HCT116 (cell line): ENCODE results near the gene RBM4B. TPM values are rescaled to one million over a fixed set of nuclear protein-coding genes. Genes with fewer than 3 reads are reported as not detected.

ENCODE experiments used
- ATAC-seq: fragments of 200-7000 bp; cut with Tn5 transposase; 2 replicates; pipeline ENCODE4 v1.9.1; 2020; ENCODE audit warnings: mild to moderate bottlenecking, moderate library complexity
- BruUV-seq: library from RNA; stranded (reverse); fragments of 400-500 nt; replicated peaks from 2 replicates; lab custom pipeline; 2021; lab: Mats Ljungman, UMichigan
- CTCF ChIA-PET: fragments of 300-600 bp; sonication (Branson Sonifier 250); formaldehyde crosslinking; loops from one replicate; lab custom pipeline; 2021; ENCODE audit warnings: antibody characterized with exemption; lab: Charles Lee
- POLR2A ChIA-PET: fragments of 300-600, 350-600 bp; sonication (Branson Sonifier 250); formaldehyde crosslinking; loops from one replicate; lab custom pipeline; 2021; ENCODE audit warnings: antibody characterized with exemption; lab: Charles Lee
- RAD21 ChIA-PET, 2 experiments: fragments of 300-600 bp; sonication (Branson Sonifier 250); formaldehyde crosslinking; loops; one replicate each; lab custom pipeline; 2023; ENCODE audit warnings: low total read pairs in 2 of 2; ENCODE audit not compliant: uncharacterized antibody in 2 of 2, unreplicated experiment in 2 of 2, low non-redundant PET in 1 of 2; lab: Charles Lee
- DNase-seq: peaks from one replicate; pipeline ENCODE4 v3.0.0-alpha.2; 2010; ENCODE audit warnings: low read depth, low spot score
- H2AFZ ChIP-seq: fragments of 200-600 bp; shearing (Covaris generic), sonication (generic); 2 replicates; pipeline ENCODE4 v1.6.1; 2017; ENCODE audit warnings: low read depth, mixed run types, mixed read lengths, antibody characterized with exemption, low read length; ENCODE audit not compliant: poor library complexity, severe bottlenecking
- H3K27ac ChIP-seq: 2 replicates; pipeline ENCODE4 v1.5.1; 2012; ENCODE audit warnings: low read depth, low read length
- H3K27me3 ChIP-seq: fragments of 200-600 bp; sonication (generic); 2 replicates; pipeline ENCODE4 v1.6.1; 2016; ENCODE audit warnings: mixed run types, low read length, mixed read lengths; ENCODE audit not compliant: insufficient read depth
- H3K36me3 ChIP-seq, 2 experiments: fragments of 200-500 bp in 1 of 2; fragments of 200-600 bp in 1 of 2; sonication (Bioruptor generic) in 1 of 2; sonication (generic) in 1 of 2; 2 replicates each; pipeline versions ENCODE4 v1.5.1 to v1.6.1; 2014 to 2016; ENCODE audit warnings: low read length in 2 of 2, inconsistent platforms in 1 of 2, mixed read lengths in 1 of 2, mixed run types in 1 of 2; ENCODE audit not compliant: insufficient read depth in 2 of 2, control insufficient read depth in 1 of 2
- H3K4me1 ChIP-seq, 2 experiments: fragments of 200-600 bp in 1 of 2; sonication (generic) in 1 of 2; 2 replicates each; pipeline versions ENCODE4 v1.5.1 to v1.6.1; 2012 to 2017; ENCODE audit warnings: low read length in 2 of 2, inconsistent platforms in 1 of 2, mild to moderate bottlenecking in 1 of 2, mixed read lengths in 1 of 2, mixed run types in 1 of 2, moderate library complexity in 1 of 2; ENCODE audit not compliant: insufficient read depth in 2 of 2, control insufficient read depth in 1 of 2
- H3K4me2 ChIP-seq: fragments of 200-600 bp; sonication (generic); 2 replicates; pipeline ENCODE4 v1.6.1; 2017; ENCODE audit warnings: mixed run types, low read length, mixed read lengths
- H3K4me3 ChIP-seq, 2 experiments: fragments of 200-600 bp in 1 of 2; sonication (generic) in 1 of 2; replicated peaks in 1 of 2; 2 replicates each; pipeline ENCODE4 v1.5.1; 2011 to 2016; ENCODE audit warnings: low read length in 2 of 2, control low read depth in 1 of 2, low read depth in 1 of 2, mild to moderate bottlenecking in 1 of 2, mixed read lengths in 1 of 2, mixed run types in 1 of 2
- H3K79me2 ChIP-seq: fragments of 200-600 bp; sonication (generic); 2 replicates; pipeline ENCODE4 v1.6.1; 2017; ENCODE audit warnings: mild to moderate bottlenecking, mixed run types, low read length, moderate library complexity, mixed read lengths; ENCODE audit not compliant: insufficient read depth
- H3K9ac ChIP-seq: fragments of 200-600 bp; sonication (generic); 2 replicates; pipeline ENCODE4 v1.6.1; 2016; ENCODE audit warnings: low read length, mixed read lengths
- H3K9me2 ChIP-seq: fragments of 200-600 bp; sonication (generic), shearing (Covaris generic); 2 replicates; pipeline ENCODE4 v1.6.1; 2017; ENCODE audit warnings: mixed run types, mild to moderate bottlenecking, moderate library complexity; ENCODE audit not compliant: insufficient read depth
- H3K9me3 ChIP-seq, 2 experiments: fragments of 200-500 bp in 1 of 2; fragments of 200-600 bp in 1 of 2; sonication (Bioruptor generic) in 1 of 2; sonication (generic) in 1 of 2; 2 replicates each; pipeline ENCODE4 v1.6.1; 2014 to 2017; ENCODE audit warnings: low read length in 2 of 2, mixed read lengths in 2 of 2, inconsistent platforms in 1 of 2, low read depth in 1 of 2, mild to moderate bottlenecking in 1 of 2, mixed run types in 1 of 2, moderate library complexity in 1 of 2; ENCODE audit not compliant: control insufficient read depth in 1 of 2, insufficient read depth in 1 of 2
- H4K20me1 ChIP-seq: fragments of 200-600 bp; sonication (generic), shearing (Covaris generic); 2 replicates; pipeline ENCODE4 v1.6.1; 2017; ENCODE audit warnings: mixed run types, mild to moderate bottlenecking, moderate library complexity; ENCODE audit not compliant: insufficient read depth
- CBX3 ChIP-seq: IDR thresholded peaks from 2 replicates; pipeline ENCODE4 v1.6.1; 2012; ENCODE audit warnings: low read depth
- CEBPB ChIP-seq: IDR thresholded peaks from 2 replicates; pipeline ENCODE4 v1.6.1; 2012; ENCODE audit warnings: low read depth
- CTCF ChIP-seq, 3 experiments: fragments of 200-600 bp in 1 of 3; sonication (generic) in 1 of 3; IDR thresholded peaks in 2 of 3; conservative IDR thresholded peaks in 1 of 3; 2 replicates each; pipeline ENCODE4 v1.5.1; 2012 to 2017; ENCODE audit warnings: low read depth in 2 of 3, low read length in 2 of 3, antibody characterized with exemption in 1 of 3, borderline replicate concordance in 1 of 3, control low read depth in 1 of 3, mild to moderate bottlenecking in 1 of 3, mixed read lengths in 1 of 3, mixed run types in 1 of 3, moderate library complexity in 1 of 3; ENCODE audit not compliant: insufficient read depth in 1 of 3
- EGR1 ChIP-seq: IDR thresholded peaks from 2 replicates; pipeline ENCODE4 v1.6.1; 2012; ENCODE audit warnings: low read depth
- ELF1 ChIP-seq: IDR thresholded peaks from 2 replicates; pipeline ENCODE4 v1.6.1; 2012; ENCODE audit warnings: low read depth, borderline replicate concordance
- EZH2 ChIP-seq: fragments of 200-600 bp; sonication (generic); IDR thresholded peaks from 2 replicates; pipeline ENCODE4 v1.6.1; 2017; ENCODE audit warnings: antibody characterized with exemption, mixed run types
- EZH2phosphoT487 ChIP-seq: fragments of 200-600 bp; IDR thresholded peaks from 2 replicates; pipeline ENCODE4 v1.6.1; 2018; ENCODE audit warnings: antibody characterized with exemption, borderline replicate concordance
- FOSL1 ChIP-seq: IDR thresholded peaks from 2 replicates; pipeline ENCODE4 v1.6.1; 2012; ENCODE audit warnings: low read depth
- POLR2AphosphoS5 ChIP-seq: IDR thresholded peaks from 2 replicates; pipeline ENCODE4 v1.6.1; 2011; ENCODE audit warnings: mild to moderate bottlenecking, low read depth, low read length, moderate library complexity
- RAD21 ChIP-seq: IDR thresholded peaks from 2 replicates; pipeline ENCODE4 v1.6.1; 2012; ENCODE audit warnings: low read depth, mild to moderate bottlenecking
- SIN3A ChIP-seq: IDR thresholded peaks from 2 replicates; pipeline ENCODE4 v1.6.1; 2012; ENCODE audit warnings: low read depth
- SP1 ChIP-seq: IDR thresholded peaks from 2 replicates; pipeline ENCODE4 v1.6.1; 2012; ENCODE audit warnings: low read depth
- YY1 ChIP-seq: IDR thresholded peaks from 2 replicates; pipeline ENCODE4 v1.6.1; 2011; ENCODE audit warnings: low read length, low read depth, moderate library complexity, mild to moderate bottlenecking; ENCODE audit not compliant: insufficient replicate concordance; ENCODE audit errors: extremely low read depth
- ZFX ChIP-seq: fragments of 450-650 bp; IDR thresholded peaks from 2 replicates; pipeline ENCODE4 v1.6.1; 2017
- ZNF274 ChIP-seq: fragments of 200-500 bp; sonication (Bioruptor generic); IDR thresholded peaks from 2 replicates; pipeline ENCODE4 v1.6.1; 2014; ENCODE audit warnings: mild to moderate bottlenecking, low read depth, low read length, inconsistent platforms
- intact Hi-C: fragments of 100-400 bp; cut with micrococcal nuclease; formaldehyde crosslinking; loops from 2 replicates; pipeline ENCODE4 v1.10.0; 2022
- total RNA-seq: library from RNA; stranded (reverse); gene quantifications from one replicate; pipeline ENCODE4 v1.2.1, GENCODE V29; 2021; ENCODE audit not compliant: unreplicated experiment
- TF ChIP-seq, protein P1 (sequence below): IDR thresholded peaks from 2 replicates; pipeline ENCODE4 v1.6.1; 2012; ENCODE audit warnings: low read depth
- TF ChIP-seq, protein P2 (sequence below): IDR thresholded peaks from 2 replicates; pipeline ENCODE4 v1.6.1; 2012
- TF ChIP-seq, protein P3 (sequence below): IDR thresholded peaks from 2 replicates; pipeline ENCODE4 v1.6.1; 2011; ENCODE audit warnings: mild to moderate bottlenecking, low read length, moderate library complexity; ENCODE audit not compliant: insufficient replicate concordance; ENCODE audit errors: extremely low read depth

RBM4B gene
- total RNA-seq, 1 experiment from 2014 or later = 18.1 TPM

- no peaks in the 10 kb centered on the region for H3K9me2 ChIP-seq
- CTCF ChIA-PET = no interaction called here
- no peaks in the 10 kb centered on the region for H3K9me3 ChIP-seq
- DNase-seq (no peak), ATAC-seq (no peak)
- H2AFZ ChIP-seq = no peak overlapping the region
- BruUV-seq = no TSS peak
- no peak overlapping the region for H3K9ac ChIP-seq
- RAD21 ChIA-PET = no interaction called here
- no peaks in the 10 kb centered on the region for H3K27me3 ChIP-seq
- POLR2A ChIA-PET = interaction anchor here (1.0 to 1.6 kb wide), 2 partner anchors 12 to 20 kb away, joined by 3 to 6 read pairs; no protein-coding TSS in a partner anchor
- no peak overlapping the region for H3K27ac ChIP-seq
- intact Hi-C loops = no loop called here
- no peaks in the 10 kb centered on the region; a peak in 1 of 4 replicates for H3K36me3 ChIP-seq
- H3K4me3 ChIP-seq = no peak overlapping the region
- no peaks in the 10 kb centered on the region for H4K20me1 ChIP-seq
- TF ChIP-seq EZH2 (no peak), EZH2phosphoT487 (no peak), EGR1 (no peak), SIN3A (no peak), SP1 (no peak), ZNF274 (no peak), CBX3 (no peak), CEBPB (no peak), CTCF (IDR thresholded peaks at IDR 0.05 in 2 of 3, conservative IDR thresholded peaks at IDR 0.05 in 1 of 3; ENCODE audit: borderline replicate concordance in 1 of 3, insufficient read depth in 1 of 3, low read depth in 2 of 3, low read length in 2 of 3) (no peak), POLR2AphosphoS5 (no peak), YY1 (no peak), RAD21 (no peak), ELF1 (no peak), ZFX (no peak), FOSL1 (no peak)
- TF ChIP-seq, protein P1, sequence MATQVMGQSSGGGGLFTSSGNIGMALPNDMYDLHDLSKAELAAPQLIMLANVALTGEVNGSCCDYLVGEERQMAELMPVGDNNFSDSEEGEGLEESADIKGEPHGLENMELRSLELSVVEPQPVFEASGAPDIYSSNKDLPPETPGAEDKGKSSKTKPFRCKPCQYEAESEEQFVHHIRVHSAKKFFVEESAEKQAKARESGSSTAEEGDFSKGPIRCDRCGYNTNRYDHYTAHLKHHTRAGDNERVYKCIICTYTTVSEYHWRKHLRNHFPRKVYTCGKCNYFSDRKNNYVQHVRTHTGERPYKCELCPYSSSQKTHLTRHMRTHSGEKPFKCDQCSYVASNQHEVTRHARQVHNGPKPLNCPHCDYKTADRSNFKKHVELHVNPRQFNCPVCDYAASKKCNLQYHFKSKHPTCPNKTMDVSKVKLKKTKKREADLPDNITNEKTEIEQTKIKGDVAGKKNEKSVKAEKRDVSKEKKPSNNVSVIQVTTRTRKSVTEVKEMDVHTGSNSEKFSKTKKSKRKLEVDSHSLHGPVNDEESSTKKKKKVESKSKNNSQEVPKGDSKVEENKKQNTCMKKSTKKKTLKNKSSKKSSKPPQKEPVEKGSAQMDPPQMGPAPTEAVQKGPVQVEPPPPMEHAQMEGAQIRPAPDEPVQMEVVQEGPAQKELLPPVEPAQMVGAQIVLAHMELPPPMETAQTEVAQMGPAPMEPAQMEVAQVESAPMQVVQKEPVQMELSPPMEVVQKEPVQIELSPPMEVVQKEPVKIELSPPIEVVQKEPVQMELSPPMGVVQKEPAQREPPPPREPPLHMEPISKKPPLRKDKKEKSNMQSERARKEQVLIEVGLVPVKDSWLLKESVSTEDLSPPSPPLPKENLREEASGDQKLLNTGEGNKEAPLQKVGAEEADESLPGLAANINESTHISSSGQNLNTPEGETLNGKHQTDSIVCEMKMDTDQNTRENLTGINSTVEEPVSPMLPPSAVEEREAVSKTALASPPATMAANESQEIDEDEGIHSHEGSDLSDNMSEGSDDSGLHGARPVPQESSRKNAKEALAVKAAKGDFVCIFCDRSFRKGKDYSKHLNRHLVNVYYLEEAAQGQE = no peak
- TF ChIP-seq, protein P2, sequence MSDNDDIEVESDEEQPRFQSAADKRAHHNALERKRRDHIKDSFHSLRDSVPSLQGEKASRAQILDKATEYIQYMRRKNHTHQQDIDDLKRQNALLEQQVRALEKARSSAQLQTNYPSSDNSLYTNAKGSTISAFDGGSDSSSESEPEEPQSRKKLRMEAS = no peak
- TF ChIP-seq, protein P3, sequence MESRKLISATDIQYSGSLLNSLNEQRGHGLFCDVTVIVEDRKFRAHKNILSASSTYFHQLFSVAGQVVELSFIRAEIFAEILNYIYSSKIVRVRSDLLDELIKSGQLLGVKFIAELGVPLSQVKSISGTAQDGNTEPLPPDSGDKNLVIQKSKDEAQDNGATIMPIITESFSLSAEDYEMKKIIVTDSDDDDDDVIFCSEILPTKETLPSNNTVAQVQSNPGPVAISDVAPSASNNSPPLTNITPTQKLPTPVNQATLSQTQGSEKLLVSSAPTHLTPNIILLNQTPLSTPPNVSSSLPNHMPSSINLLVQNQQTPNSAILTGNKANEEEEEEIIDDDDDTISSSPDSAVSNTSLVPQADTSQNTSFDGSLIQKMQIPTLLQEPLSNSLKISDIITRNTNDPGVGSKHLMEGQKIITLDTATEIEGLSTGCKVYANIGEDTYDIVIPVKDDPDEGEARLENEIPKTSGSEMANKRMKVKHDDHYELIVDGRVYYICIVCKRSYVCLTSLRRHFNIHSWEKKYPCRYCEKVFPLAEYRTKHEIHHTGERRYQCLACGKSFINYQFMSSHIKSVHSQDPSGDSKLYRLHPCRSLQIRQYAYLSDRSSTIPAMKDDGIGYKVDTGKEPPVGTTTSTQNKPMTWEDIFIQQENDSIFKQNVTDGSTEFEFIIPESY = no peak
- peaks cover 8% of the 10 kb centered on the region; the same call in 1 of the 2 replicates for H3K79me2 ChIP-seq
- peaks cover 28 to 53% of the 10 kb centered on the region in 2 experiments for H3K4me1 ChIP-seq
- no peak overlapping the region for H3K4me2 ChIP-seq
Measured at GRCh38 chr11:66722745-66723651, 45.3 kb upstream of the RBM4B start.
